Body of pancreas (tissue), 4 donors: ENCODE data around the gene SRMS. TPM values are rescaled to one million over a fixed set of nuclear protein-coding genes. Genes with fewer than 3 reads are reported as not detected.
A peak's percentile ranks its signal among the peaks of the same experiment; 100 is the strongest.

ENCODE experiments used
- ATAC-seq: fragments of 150-250 bp; one replicate; pipeline ENCODE4 v1.9.1; 2016
- DNase-seq, 4 donors: peaks; one replicate each; pipeline ENCODE4 v3.0.0-alpha.2; 2019
- H3K27ac ChIP-seq, 4 donors: fragments of 200-600 bp; sonication (generic); 1 replicate in 3 of 4; 2 replicates in 1 of 4; pipeline versions ENCODE4 v1.5.1 to v1.6.1; 2016 to 2019; ENCODE audit warnings: mild to moderate bottlenecking in 1 of 4, mixed read lengths in 1 of 4, moderate library complexity in 1 of 4
- H3K27me3 ChIP-seq, 2 donors: fragments of 200-600 bp; sonication (generic); one replicate each; pipeline ENCODE4 v1.6.0; 2016; ENCODE audit warnings: mild to moderate bottlenecking in 1 of 2
- H3K36me3 ChIP-seq, 2 donors: fragments of 200-600 bp; sonication (generic); replicated peaks in 1 of 2; 2 replicates each; pipeline ENCODE4 v1.5.1; 2016; ENCODE audit warnings: low read depth in 2 of 2; ENCODE audit not compliant: insufficient read depth in 1 of 2
- H3K4me1 ChIP-seq: fragments of 200-600 bp; sonication (generic); one replicate; pipeline ENCODE4 v1.6.0; 2016
- H3K4me3 ChIP-seq, 2 donors: fragments of 200-600 bp; sonication (generic); 1 replicate in 1 of 2; 2 replicates in 1 of 2; pipeline ENCODE4 v1.5.1; 2016 to 2019
- H3K9me3 ChIP-seq, 3 donors: fragments of 200-600 bp; sonication (generic); 1 replicate in 2 of 3; 2 replicates in 1 of 3; pipeline ENCODE4 v1.5.1; 2016
- CTCF ChIP-seq, 7 experiments: fragments of 450-650 bp in 4 of 7; fragments of 200-600 bp in 3 of 7; sonication (generic) in 3 of 7; IDR thresholded peaks; one replicate each; pipeline ENCODE4 v1.5.1; 2016 to 2019; ENCODE audit warnings: antibody characterized with exemption in 7 of 7
- POLR2A ChIP-seq, 3 donors: fragments of 450-650 bp; IDR thresholded peaks; one replicate each; pipeline ENCODE4 v1.6.1; 2016; ENCODE audit warnings: antibody characterized with exemption in 3 of 3, mild to moderate bottlenecking in 2 of 3
- WGBS, 2 donors: methylation state at CpG; one replicate each; pipeline ENCODE4 v1.1.5; 2017; 5-methylcytosine and 5-hydroxymethylcytosine counted together
- intact Hi-C: fragments of 100-400 bp; cut with DNase I; formaldehyde crosslinking; loops from one replicate; pipeline ENCODE4 v1.15.1; 2023
- total RNA-seq, 2 donors: library from RNA; depleted of rRNA; stranded (reverse); fragments of >200 nt; gene quantifications; one replicate each; pipeline ENCODE4 v1.1.0, GENCODE V29; 2016

SRMS gene
- total RNA-seq, 2 donors from 2014 or later, result not detected

GRCh38 chr20:63500902-63501817, 46.4 kb downstream of the SRMS start:
- 70 to 73% methylated on average over 22 to 27 of the region's 27 CpGs for WGBS, 2 donors
- TF ChIP-seq POLR2A (IDR thresholded peaks at IDR 0.05) (no peak), CTCF (IDR thresholded peaks at IDR 0.05) (no peak)
- DNase-seq (no peak), ATAC-seq (no peak)
- Histone ChIP-seq H3K9me3 (peaks cover 0 to 13% (median 0%) of the 10 kb centered on the region in 3 donors), H3K4me3 (no peak overlapping the region), H3K27me3 (peaks cover 0 to 11% of the 10 kb centered on the region in 2 donors), H3K27ac (no peak overlapping the region), H3K36me3 (no peaks in the 10 kb centered on the region), H3K4me1 (peaks cover 26% of the 10 kb centered on the region)
- intact Hi-C loops, result no loop called here

GRCh38 chr20:63500151-63500901, 47.2 kb downstream of the SRMS start:
- Histone ChIP-seq H3K27ac (no peak overlapping the region), H3K4me3 (no peak overlapping the region), H3K4me1 (peaks cover 30% of the 10 kb centered on the region), H3K9me3 (peaks cover 0 to 9% (median 0%) of the 10 kb centered on the region in 3 donors), H3K36me3 (no peaks in the 10 kb centered on the region), H3K27me3 (peaks cover 0 to 6% of the 10 kb centered on the region in 2 donors)
- no peak for DNase-seq
- intact Hi-C loops, result no loop called here
- TF ChIP-seq POLR2A (IDR thresholded peaks at IDR 0.05) (no peak), CTCF (IDR thresholded peaks at IDR 0.05) (no peak)
- ATAC-seq, result no peak
- 83 to 96% methylated on average over 5 to 23 of the region's 24 CpGs for WGBS, 2 donors

GRCh38 chr20:63499338-63499969, 48.1 kb downstream of the SRMS start:
- TF ChIP-seq CTCF (IDR thresholded peaks at IDR 0.05), result no peak
- no peak for TF ChIP-seq POLR2A (IDR thresholded peaks at IDR 0.05)
- H3K27ac ChIP-seq, result no peak overlapping the region
- WGBS, 2 donors, result 15 to 60% methylated on average over 5 to 43 of the region's 48 CpGs
- H3K4me3 ChIP-seq, result no peak overlapping the region
- no peaks in the 10 kb centered on the region for H3K36me3 ChIP-seq
- peaks cover 0 to 6% of the 10 kb centered on the region in 2 donors for H3K27me3 ChIP-seq
- H3K9me3 ChIP-seq, result peaks cover 0 to 2% (median 0%) of the 10 kb centered on the region in 3 donors
- DNase-seq (peak in 1 of 4 donors; percentile 13), ATAC-seq (no peak)
- intact Hi-C loops, result no loop called here
- H3K4me1 ChIP-seq, result peaks cover 30% of the 10 kb centered on the region

GRCh38 chr20:63498960-63499337, 48.6 kb downstream of the SRMS start, which contains the start of gene EEF1A2:
EEF1A2 (minus strand) TSS chr20:63499083; CDS start chr20:63497763, 1,320 bp downstream.
- TF ChIP-seq CTCF (IDR thresholded peaks at IDR 0.05) (peak in 2 of 7 experiments; percentile 23 to 24), POLR2A (IDR thresholded peaks at IDR 0.05) (no peak)
- intact Hi-C loops, result no loop called here
- Histone ChIP-seq H3K36me3 (no peaks in the 10 kb centered on the region), H3K9me3 (no peaks in the 10 kb centered on the region), H3K27me3 (peaks cover 0 to 6% of the 10 kb centered on the region in 2 donors), H3K4me3 (no peak within 1 kb of the TSS), H3K27ac (no peak within 1 kb of the TSS), H3K4me1 (peaks cover 30% of the 10 kb centered on the region)
- ATAC-seq, result no peak
- peak in 2 of 4 donors; percentile 42 to 49 for DNase-seq
- 2% methylated on average over 19 of the region's 58 CpGs; no CpG with 5 or more reads in 1 of the 2 donors for WGBS, 2 donors
